ENCODE data around the gene BRWD1.

BRWD1 gene

DNA sequence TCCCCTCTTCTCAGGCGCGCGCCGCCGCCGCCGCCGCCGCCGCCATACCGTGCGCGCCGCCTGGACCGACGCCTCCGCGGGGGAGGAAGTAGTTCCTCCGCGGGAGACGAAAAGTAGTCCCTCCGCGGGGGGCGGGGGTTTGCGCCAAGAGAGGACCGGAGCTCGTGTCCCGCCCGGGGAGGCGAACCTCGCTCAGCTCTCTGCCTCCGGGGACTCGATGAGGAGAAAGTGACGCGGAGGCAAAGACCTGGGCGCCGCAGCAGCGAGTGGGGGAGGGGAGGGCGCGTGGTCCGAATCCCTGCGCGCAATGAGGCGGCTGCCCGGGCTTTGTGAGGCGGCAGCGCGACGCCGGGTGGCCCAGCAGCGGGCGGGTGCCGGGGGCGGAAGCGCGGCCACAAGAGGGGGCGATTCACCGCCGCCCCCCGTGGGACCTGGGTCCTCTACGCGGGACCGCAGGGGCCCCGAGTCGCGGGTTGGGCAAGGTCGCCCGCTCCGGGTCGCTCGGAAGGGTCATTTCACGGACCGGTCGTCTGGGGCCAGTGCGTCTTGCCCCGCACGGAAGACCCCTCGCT lies at the start of gene BRWD1:
Gene BRWD1 (minus strand): TSS at position 62 of the 572 bp plus-strand sequence. CDS start 141 bp downstream, outside the sequence.
- DNase-seq (ENCODE audit: extremely low spot score, insufficient read length, low read depth) (peak; percentile 70), FAIRE-seq (no peak)

DNA sequence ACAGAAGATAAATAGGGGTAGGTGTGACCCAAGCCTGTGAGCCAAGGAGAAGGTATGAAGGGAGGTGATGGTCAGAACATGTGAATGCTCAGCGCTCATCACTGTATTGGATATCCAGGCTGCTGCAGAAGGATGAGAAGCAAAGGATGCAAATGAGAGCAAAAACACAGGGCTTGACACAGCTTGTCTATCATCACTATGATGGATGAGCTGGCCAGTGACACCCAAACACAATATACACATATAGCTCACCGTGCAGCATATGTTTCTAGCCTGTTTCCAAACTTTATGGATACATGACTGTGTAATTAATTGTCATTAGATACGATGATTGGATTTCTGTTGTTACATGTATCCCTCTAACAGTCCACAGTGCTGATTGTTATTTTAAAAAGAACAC lies 49.3 kb upstream of the BRWD1 start:
- FAIRE-seq (no peak), DNase-seq (ENCODE audit: extremely low spot score, insufficient read length, low read depth) (no peak)

DNA sequence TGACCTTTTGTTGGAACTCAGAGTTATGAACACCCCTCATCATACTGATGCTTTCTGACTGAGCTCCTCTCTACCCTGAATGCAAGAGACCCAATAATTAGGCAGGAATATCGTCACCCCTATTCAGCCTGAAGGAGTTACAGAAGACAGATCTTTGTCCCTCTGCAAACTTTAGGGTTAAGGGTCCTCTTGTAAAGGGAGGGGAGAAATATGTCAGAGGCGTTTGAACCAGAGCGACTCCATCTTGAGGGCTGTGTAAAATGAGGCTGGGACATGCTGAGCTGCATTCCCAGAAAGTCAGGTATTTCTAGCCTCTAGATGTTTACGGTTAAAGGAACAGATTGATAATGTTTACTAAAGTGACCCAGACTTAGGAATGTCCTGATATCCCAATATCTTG lies 46.0 kb upstream of the BRWD1 start:
- no peak for FAIRE-seq
- no peak for DNase-seq (ENCODE audit: extremely low spot score, insufficient read length, low read depth)

DNA sequence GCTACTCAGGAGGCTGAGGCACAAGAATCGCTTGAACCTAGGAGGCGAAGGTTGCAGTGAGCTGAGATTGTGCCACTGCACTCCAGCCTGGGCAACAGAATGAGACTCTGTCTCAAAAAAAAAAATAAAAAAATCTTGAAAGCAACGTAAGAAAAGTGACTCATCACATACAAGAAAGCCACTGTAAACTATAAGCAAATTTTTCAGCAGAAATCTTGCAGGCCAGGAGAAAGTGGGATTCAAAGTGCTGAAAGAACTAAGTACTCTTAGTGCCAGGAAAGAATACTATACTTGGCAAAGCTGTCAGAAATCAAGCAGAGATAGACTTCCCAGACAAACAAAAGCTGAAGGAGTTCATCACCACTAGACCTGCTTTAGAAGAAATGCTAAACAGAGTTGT lies 39.9 kb upstream of the BRWD1 start:
- FAIRE-seq (no peak), DNase-seq (ENCODE audit: extremely low spot score, insufficient read length, low read depth) (no peak)

DNA sequence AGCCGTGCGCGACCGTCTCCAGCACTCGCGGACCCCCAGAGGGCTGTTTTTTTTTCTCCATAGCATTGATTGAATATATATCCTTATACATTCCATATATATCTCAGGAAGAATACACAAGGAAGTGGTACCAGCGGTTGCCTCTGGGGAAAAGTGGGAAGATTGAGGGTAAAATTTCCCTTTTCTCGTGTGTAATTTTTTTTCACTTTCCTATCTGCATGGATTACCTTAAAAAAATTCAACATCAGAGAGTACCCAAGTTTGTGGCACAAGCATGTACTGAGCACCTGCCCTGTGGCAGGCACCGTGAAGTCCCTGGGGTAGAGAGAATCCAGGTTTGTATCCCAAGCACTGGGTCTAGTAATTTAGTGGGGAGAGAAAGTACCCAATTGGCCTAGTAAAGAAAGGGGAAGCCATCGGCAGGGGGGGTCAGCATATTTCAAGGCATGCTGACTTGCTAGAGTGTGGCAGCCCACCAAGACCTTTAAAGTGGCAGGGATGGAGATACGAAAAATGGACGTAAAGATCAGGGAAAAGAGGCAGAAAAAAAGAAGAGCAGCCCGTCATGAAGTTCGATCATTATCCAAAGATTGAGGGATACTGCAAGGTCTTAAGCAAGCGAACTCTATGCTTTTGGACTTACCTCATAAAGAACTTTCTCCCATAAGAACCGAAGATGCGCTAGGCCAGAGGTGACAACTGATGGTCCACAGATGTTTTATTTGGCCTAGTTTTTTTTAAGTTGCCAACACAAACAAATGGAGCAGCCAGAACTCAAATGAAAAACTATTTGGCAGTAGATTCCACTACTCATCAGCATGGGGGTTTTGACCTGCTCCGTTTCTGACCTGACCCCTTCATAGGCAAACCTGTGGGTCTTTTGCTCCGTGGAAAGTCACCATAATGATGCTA lies 36.9 kb upstream of the BRWD1 start:
- no peak for DNase-seq (ENCODE audit: extremely low spot score, insufficient read length, low read depth)
- no peak for FAIRE-seq

DNA sequence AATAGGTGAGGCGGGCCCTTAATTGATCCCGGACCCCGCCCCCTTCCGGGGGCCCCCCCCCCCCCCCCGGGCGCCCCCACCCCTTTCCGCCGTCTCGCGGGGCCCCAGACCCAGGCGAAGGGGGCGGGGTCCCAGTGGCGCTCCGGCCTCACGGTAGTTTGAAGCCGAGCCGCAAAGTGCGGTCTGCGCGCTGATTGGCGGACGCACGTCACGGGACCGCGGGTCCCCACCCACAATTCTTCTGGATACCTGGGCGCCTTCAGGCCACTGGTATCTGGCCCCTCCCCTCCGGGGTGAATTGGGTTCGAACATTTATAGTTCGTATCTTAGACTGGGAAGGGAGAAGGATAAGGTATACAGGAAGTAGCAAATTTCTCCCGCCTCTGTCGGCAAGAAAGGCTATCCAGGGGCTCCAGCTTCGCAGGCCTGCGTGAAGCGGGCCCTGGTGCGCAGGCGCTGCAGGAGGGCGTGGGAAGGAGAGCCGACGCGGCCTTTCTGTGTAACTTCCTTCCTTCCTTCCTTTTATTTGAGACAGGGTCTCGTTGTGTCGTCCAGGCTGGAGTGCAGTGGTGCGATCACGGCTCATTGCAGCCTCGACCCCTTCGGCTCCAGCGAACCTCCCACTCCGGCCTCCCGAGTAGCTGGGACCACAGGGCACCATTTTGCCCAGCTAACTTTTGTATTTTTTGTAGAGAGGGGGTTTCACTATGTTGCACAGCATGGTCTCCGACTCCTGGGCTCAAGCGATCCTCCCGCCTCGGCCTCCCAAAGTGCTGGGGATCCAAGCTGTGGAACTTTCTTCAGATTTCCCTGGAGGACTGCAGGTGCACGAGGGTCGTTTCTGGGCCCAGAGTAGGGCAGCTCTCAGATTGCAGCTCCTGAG lies 36.0 kb upstream of the BRWD1 start:
- FAIRE-seq (peak; percentile 91), DNase-seq (ENCODE audit: extremely low spot score, insufficient read length, low read depth) (peak; percentile 88)

DNA sequence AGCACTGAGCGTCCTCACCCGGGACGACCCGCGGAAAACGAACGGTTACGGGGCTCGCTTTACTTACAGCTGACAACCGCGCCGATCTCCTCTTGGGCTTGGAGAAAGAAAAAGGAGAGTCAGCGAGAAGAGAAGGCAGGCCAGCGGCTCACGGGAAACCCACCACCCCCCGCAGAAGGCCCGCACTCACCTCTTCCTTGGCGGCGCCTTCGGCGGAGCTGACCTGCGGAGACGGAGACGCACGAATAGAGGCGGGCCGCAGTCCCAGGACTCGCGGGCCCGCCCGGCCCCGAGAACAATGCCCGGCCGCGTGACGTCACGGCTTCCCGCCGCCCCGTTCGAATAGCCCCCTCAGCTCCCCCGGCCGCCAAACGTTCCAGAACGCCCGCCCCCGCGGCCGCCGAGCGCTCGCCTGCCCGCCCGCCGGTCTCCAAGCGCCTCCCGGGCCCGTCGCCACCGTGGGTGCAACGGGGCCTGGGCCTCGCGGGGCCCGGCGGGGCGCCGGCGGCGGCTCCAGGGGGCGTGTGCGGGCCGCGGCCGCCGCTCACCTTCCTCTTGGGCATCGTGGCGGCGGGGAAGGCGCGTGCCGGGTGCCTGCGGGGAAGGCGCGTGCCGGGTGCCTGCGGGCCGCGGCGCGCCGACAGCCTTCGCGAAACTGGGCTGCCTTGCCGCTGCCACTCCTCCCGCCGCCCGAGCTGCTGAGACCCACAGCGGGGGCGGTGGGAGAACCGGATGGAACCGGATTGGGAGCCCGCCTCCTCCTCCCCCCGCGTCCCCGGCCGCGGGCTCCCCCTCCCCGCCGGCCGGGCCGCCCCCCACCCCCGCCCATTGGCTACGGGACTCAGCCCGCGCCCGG lies 35.2 kb upstream of the BRWD1 start, which contains the start of gene HMGN1:
Gene HMGN1 (minus strand): TSS at position 734 of the 856 bp plus-strand sequence. CDS start 171 bp downstream, at position 563.
- DNase-seq (ENCODE audit: extremely low spot score, insufficient read length, low read depth), result peak; percentile 37
- peak; percentile 44 for FAIRE-seq

DNA sequence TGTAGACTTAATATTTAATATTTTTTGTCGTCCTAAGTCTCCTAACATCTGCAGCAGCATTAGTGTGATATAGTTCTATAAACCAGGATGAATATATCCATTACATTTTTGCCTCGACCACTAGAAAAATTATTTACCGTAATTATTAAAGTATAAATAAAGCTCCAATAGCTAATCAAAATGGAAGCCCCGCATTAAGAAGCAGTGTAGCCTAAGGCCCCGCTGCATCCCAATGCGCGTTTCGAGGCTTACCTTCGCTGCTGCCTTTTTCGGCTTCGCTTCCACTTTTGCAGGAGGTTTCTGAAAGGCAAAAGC lies 34.6 kb upstream of the BRWD1 start:
- DNase-seq (ENCODE audit: extremely low spot score, insufficient read length, low read depth), result no peak
- no peak for FAIRE-seq

DNA sequence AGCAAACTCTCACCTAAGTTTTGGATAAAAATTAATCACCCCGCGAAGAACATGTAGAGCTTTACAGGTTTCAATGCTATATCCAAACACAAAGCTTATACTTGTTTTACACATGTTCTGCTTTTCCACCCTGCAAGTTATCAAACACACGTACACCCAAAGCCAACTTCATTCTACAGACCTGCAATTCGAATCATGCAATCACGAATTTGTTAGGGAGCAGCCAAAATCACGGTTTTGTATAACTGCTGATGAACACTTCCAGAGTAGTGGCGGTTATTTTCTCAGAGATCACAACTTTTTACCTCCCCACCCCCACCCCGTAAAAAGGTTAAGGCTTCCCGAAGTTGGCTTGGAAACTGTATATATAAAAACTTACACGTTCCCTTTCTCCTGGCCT lies 34.1 kb upstream of the BRWD1 start:
- FAIRE-seq (no peak), DNase-seq (ENCODE audit: extremely low spot score, insufficient read length, low read depth) (no peak)

DNA sequence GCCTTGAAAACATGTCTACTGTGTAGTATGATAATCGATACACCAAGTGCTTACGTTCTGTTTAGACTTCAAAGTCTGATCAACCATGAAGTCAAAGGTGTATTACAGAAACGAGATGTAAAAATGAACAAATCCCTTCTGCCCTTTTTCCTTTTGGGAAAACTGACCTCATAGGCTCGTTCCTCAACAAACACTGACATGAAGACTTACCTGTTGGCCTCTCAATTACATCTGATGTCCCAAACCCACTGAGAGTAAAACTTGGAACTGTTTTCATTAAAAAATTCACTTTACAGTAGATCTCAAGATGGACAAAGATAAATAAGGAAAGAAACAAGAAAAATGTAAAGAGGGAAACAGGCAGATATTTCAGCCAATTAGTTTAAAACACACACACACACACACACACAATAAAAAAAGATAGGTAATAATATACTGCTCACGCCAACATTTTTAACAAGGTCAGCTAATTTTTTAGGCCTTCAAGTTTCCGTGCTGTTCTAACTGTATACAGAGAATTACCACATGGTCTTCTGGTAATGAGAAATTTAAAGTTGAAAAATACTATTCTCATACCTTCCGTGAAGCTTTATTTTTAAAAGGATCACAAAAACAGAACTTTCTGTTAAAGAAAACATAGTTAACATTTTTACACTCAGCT lies 33.4 kb upstream of the BRWD1 start:
- DNase-seq (ENCODE audit: extremely low spot score, insufficient read length, low read depth) (no peak), FAIRE-seq (no peak)

DNA sequence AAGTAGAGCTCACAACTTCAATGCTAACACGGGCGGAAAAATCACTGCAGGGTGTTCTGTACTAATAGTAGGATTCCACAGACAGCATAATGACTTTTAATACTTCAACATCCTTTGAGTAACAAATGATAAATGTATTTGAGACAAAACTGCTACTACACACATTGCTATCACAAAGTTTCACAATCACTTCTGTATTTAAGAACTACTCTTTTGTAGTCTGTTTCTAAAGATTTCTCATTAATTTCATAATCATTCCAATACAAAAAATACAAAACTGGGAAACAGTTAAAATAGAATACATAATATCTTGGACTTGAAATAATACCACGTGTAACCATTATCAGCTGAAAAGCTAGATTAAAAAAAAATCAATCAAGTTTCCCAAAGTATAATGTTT lies 32.8 kb upstream of the BRWD1 start:
- FAIRE-seq, result no peak
- DNase-seq (ENCODE audit: extremely low spot score, insufficient read length, low read depth), result no peak

DNA sequence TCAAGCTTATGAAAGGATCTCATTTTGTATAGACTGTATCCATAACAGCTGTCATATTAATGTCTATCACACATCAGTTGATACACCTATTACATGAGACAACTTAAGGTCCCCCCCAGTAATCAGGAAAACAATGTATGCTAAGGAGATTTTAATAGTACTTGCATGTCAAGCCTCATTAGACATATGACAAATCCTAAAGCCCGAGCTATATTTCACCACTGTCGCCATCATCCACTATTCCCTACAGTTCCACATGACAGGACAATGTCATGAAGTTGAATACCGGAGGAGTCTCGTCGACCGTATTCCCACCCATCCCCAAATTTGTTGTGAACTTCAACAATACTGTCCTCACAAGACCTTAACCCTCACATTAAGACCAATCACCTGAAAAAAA lies 32.0 kb upstream of the BRWD1 start:
- no peak for DNase-seq (ENCODE audit: extremely low spot score, insufficient read length, low read depth)
- FAIRE-seq, result no peak

DNA sequence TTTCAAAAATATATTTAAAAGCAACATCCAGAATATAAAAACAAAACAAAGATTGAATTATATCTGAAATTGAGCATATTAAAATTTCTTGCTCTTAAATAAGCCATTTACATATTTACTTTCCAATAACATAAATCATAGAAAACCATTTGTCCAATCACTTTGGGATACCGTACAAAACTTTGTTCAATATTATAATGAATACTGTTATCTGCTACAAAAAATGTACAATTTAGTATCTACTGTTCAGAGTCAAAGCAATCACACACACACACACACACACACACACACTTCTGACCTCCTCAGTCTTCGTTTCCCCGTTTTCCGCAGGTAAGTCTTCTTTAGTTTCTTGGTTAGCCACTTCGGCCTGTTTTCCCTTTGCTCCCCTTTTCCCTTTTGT lies 31.4 kb upstream of the BRWD1 start:
- DNase-seq (ENCODE audit: extremely low spot score, insufficient read length, low read depth), result no peak
- FAIRE-seq, result no peak

DNA sequence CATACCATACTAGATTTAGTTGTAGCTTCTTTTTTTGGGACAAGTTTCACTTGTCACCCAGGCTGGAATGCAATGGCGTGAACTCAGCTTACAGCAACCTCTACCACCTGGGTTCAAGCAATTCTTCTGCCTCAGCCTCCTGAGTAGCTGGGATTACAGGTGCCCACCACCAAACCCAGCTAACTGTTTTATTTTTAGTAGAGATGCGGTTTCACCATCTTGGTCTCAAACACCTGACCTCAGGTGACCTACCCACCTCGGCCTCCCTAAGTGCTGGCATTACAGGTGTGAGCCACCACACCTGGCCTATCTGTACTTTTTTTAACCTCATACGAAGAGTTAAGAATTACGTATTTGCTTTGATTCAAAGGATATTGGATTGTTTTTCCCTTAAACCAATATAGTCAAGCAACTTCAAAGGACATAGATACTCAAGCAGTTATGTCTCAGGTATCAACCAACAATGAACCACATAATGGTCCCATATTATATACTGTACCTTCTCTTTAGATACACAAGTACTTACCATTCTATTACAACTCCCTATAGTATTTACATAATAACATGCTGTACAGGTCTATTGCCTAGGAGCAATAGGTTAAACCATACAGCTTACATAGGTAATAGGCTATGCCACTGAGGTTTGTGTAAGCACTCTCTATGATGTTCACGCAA lies 28.0 kb upstream of the BRWD1 start:
- FAIRE-seq, result no peak
- no peak for DNase-seq (ENCODE audit: extremely low spot score, insufficient read length, low read depth)

DNA sequence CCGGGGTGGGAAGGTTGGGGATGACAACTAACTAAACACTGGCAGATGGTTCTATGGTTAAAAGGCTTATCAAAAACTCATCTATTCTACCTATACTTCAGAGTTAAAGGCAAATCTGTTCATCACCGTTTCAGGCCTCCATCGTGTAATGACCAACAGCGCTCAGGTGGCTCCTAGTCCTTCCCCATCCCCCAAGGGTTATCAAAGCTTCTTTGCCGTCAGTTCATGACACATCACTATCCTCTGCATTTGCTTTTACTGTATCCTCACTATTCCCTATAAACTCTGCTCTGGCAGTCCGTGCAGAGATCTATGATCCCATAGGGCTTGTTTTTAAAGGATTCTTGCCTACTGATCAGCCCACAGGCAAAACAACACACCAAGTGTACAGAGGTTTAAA lies 27.3 kb upstream of the BRWD1 start:
- no peak for DNase-seq (ENCODE audit: extremely low spot score, insufficient read length, low read depth)

DNA sequence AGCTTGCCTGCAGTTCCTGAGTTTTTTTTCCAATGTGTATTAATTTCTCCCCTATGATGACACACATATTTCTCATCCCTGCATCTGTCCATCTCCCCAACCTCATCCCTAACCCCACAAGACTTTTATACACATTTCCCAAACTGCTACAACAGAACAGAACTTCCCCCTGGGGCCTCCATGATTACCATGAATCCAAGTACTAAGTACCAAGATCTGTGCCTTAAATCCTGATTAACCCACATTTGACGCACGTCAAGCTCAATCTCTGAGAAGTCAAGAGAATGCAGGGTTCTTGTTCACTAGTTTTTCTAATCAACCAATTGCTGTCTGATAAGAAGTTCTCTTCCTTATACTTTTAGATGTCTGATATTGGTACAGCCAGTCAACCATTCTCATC lies 25.8 kb upstream of the BRWD1 start:
- DNase-seq (ENCODE audit: extremely low spot score, insufficient read length, low read depth), result no peak
- FAIRE-seq, result no peak

More for the DNA sequence above, 27.3 kb upstream of the BRWD1 start:
- FAIRE-seq, result no peak

DNA sequence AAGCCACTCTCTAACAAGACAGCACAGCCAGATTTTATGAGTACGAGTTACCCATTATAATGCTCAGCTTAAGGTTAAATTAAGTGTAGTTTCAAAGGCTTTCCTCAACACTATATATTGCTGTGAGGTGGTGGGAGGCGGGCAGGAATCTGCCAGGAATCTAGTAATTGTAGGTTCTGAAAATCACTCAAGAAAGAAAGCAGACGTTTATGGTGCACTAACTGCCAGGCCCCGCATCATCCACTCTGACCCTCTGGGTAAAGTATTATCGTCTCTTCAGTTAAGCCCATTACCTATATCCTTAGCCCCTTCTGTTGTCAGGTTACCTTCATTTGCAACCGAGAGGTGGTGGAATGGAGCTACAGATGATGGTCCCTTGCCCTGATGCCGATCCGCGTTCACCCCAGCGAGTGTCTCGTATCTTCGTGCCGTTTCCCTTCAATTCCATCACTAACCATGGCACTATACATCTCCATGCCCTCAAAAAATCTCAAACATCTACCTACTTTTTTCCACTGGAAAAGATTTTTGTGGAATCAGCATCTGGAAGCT lies 23.1 kb upstream of the BRWD1 start:
- DNase-seq (ENCODE audit: extremely low spot score, insufficient read length, low read depth) (no peak), FAIRE-seq (no peak)

DNA sequence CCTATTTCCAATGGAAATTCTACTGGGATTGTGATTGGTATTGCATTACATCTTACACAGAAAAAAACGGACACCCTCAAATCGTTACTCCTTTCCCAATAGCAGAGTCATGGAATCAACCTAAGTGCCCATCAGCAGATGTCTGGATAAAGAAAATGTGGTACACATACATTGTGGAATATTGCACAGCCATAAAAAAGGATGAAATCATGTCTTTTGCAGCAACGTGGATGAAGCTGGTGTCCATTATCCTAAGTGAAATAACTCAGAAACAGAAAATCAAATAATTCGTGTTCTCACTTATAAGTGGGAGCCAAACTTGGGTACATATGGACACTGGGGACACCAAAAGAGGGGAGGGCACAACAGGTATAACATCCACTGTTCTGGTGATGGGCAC lies 21.2 kb upstream of the BRWD1 start:
- DNase-seq (ENCODE audit: extremely low spot score, insufficient read length, low read depth) (no peak), FAIRE-seq (no peak)
